ENCODE results near the gene USH1C.

The USH1C gene

GRCh38 chr11:17459236-17459896 lies 84.8 kb downstream of the USH1C start:
- DNase-seq = no peak

GRCh38 chr11:17458268-17458667 lies 85.9 kb downstream of the USH1C start:
- no peak for DNase-seq

- DNase-seq = no peak
Measured at GRCh38 chr11:17457396-17458173, 86.6 kb downstream of the USH1C start.

- no peak for DNase-seq
Measured at GRCh38 chr11:17452668-17453067, 91.5 kb downstream of the USH1C start.

GRCh38 chr11:17449158-17449557 lies 95.1 kb downstream of the USH1C start:
- no peak for DNase-seq

- no peak for DNase-seq
Measured at GRCh38 chr11:17446482-17446881, 97.7 kb downstream of the USH1C start.

GRCh38 chr11:17445240-17445795 lies 98.9 kb downstream of the USH1C start:
- no peak for DNase-seq

GRCh38 chr11:17443926-17444690 lies 100.1 kb downstream of the USH1C start:
- DNase-seq = no peak

Data from NCI-H345 (cell line).